Upper lobe of left lung (tissue), 4 donors: ENCODE results near the gene ARHGAP42.

Experiments
- EP300 ChIP-seq, 4 donors: sonication (generic); formaldehyde crosslinking; IDR thresholded peaks; one replicate each; pipeline ENCODE4 v1.5.1; 2017; ENCODE audit warnings: antibody characterized with exemption in 4 of 4, control low read depth in 2 of 4
- POLR2A ChIP-seq, 4 donors: fragments of 450-650 bp; IDR thresholded peaks; one replicate each; pipeline ENCODE4 v1.5.1; 2016 to 2017; ENCODE audit warnings: antibody characterized with exemption in 4 of 4, mild to moderate bottlenecking in 2 of 4
- POLR2AphosphoS5 ChIP-seq, 2 donors: sonication (generic); formaldehyde crosslinking; IDR thresholded peaks; one replicate each; pipeline ENCODE4 v1.5.1; 2017; ENCODE audit warnings: antibody characterized with exemption in 2 of 2
- TF ChIP-seq, protein P1 (sequence below), 6 experiments: fragments of 450-650 bp in 4 of 6; fragments of 200-600 bp in 2 of 6; sonication (generic) in 2 of 6; IDR thresholded peaks; one replicate each; pipeline ENCODE4 v1.5.1; 2016 to 2019; ENCODE audit warnings: antibody characterized with exemption in 6 of 6

- TF ChIP-seq, protein P1, sequence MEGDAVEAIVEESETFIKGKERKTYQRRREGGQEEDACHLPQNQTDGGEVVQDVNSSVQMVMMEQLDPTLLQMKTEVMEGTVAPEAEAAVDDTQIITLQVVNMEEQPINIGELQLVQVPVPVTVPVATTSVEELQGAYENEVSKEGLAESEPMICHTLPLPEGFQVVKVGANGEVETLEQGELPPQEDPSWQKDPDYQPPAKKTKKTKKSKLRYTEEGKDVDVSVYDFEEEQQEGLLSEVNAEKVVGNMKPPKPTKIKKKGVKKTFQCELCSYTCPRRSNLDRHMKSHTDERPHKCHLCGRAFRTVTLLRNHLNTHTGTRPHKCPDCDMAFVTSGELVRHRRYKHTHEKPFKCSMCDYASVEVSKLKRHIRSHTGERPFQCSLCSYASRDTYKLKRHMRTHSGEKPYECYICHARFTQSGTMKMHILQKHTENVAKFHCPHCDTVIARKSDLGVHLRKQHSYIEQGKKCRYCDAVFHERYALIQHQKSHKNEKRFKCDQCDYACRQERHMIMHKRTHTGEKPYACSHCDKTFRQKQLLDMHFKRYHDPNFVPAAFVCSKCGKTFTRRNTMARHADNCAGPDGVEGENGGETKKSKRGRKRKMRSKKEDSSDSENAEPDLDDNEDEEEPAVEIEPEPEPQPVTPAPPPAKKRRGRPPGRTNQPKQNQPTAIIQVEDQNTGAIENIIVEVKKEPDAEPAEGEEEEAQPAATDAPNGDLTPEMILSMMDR (IDR thresholded peaks at IDR 0.05) = no peak
- TF ChIP-seq POLR2A (IDR thresholded peaks at IDR 0.05) (no peak), EP300 (IDR thresholded peaks at IDR 0.05) (no peak), POLR2AphosphoS5 (IDR thresholded peaks at IDR 0.05) (no peak)
Measured at GRCh38 chr11:100805506-100806199, 118.6 kb downstream of the ARHGAP42 start.
